Esophagus muscularis mucosa (tissue), 3 donors: ENCODE measurements around the gene EPHA2.

Experiments
- CTCF ChIP-seq, 3 experiments: fragments of 200-600 bp in 2 of 3; fragments of 450-650 bp in 1 of 3; sonication (generic) in 2 of 3; IDR thresholded peaks; one replicate each; pipeline ENCODE4 v1.5.1; 2017 to 2019; ENCODE audit warnings: antibody characterized with exemption in 3 of 3, mild to moderate bottlenecking in 2 of 3, moderate library complexity in 1 of 3
- EP300 ChIP-seq: sonication (generic); formaldehyde crosslinking; IDR thresholded peaks from one replicate; pipeline ENCODE4 v1.6.1; 2017; ENCODE audit warnings: antibody characterized with exemption

DNA sequence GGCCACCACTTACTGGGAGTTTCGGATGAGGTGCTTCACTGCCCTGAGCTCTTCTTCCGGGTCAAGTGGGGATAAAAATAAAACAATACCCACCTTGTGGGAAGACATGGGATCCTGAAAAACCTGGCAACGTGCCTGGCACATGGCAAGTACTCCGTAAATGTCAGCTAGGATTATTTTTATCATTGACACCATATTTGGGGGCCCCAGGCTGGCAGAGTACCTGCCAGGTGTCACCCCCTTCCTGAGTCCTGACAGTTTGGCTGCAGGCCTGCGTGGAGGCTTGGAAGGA is 9.2 kb upstream of the EPHA2 start:
- TF ChIP-seq CTCF (IDR thresholded peaks at IDR 0.05) (no peak), EP300 (no peak)
